Hepatocyte (in vitro differentiated cells): ENCODE data around the gene NFIA.

Source experiments
- CTCF ChIP-seq: fragments of 200-600 bp; sonication (generic); IDR thresholded peaks from 2 replicates; pipeline ENCODE4 v1.5.1; 2016; ENCODE audit warnings: antibody characterized with exemption, mild to moderate bottlenecking; ENCODE audit not compliant: poor library complexity
- EZH2 ChIP-seq: fragments of 200-600 bp; sonication (generic); IDR thresholded peaks from 2 replicates; pipeline ENCODE4 v1.6.1; 2016; ENCODE audit warnings: antibody characterized with exemption, mild to moderate bottlenecking, borderline replicate concordance
- EZH2phosphoT487 ChIP-seq: fragments of 200-600 bp; sonication (generic); IDR thresholded peaks from one replicate; pipeline ENCODE4 v1.6.1; 2018; ENCODE audit warnings: antibody characterized with exemption, mild to moderate bottlenecking, low read depth, moderate library complexity; ENCODE audit not compliant: unreplicated experiment, severe bottlenecking

DNA sequence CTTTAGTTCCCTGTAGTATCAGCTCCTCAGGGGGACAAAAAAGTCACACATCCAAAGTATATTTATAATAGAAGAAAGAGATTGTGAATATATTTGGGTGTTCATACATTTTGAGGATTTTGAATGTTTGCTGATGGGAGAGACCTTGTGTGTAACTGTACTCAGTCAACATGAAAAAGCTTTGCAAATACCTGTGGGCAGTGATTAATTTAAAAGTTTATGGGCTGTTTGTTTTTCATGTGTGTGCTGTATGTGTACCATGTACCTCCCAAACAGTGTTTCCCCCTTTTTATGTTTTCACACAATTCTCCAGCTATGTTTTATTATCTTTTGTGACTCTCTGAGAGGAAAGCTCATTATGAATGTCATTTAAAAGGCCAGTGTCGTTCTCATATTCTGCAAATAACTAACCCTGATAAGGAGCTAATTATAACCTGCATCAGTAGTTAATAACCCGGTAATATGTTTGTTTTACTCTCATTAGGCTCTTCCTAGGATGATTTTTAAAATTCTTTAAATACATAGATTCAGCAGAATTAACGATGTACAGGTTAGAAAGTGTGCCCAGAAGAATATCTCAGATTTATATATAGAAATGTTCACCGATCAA lies 271.5 kb downstream of the NFIA start:
- no peak for TF ChIP-seq CTCF
- TF ChIP-seq EZH2phosphoT487: no peak
- no peak for TF ChIP-seq EZH2
